A673 (cell line): ENCODE data around the gene RASGRP1. TPM values are rescaled to one million over a fixed set of nuclear protein-coding genes. Genes with fewer than 3 reads are reported as not detected.

Experiments used
- BruUV-seq: library from RNA; stranded (reverse); fragments of 400-500 nt; replicated peaks from 2 replicates; lab custom pipeline; 2021; lab: Mats Ljungman, UMichigan
- CTCF ChIA-PET: fragments of 300-600 bp; sonication (Branson Sonifier 250); formaldehyde crosslinking; loops from one replicate; lab custom pipeline; 2022; ENCODE audit warnings: antibody characterized with exemption; lab: Charles Lee
- POLR2A ChIA-PET: fragments of 300-600 bp; sonication (Branson Sonifier 250); formaldehyde crosslinking; loops from one replicate; lab custom pipeline; 2022; ENCODE audit warnings: antibody characterized with exemption; ENCODE audit not compliant: low non-redundant PET; lab: Charles Lee
- DNase-seq: peaks from one replicate; pipeline ENCODE4 v3.0.0-alpha.2; 2015; ENCODE audit warnings: low spot score
- H3K27ac ChIP-seq: fragments of 200-600 bp; sonication (generic); 2 replicates; pipeline ENCODE4 v1.5.1; 2016; ENCODE audit warnings: mixed run types, low read depth, mild to moderate bottlenecking, mixed read lengths, antibody characterized with exemption, low read length; ENCODE audit not compliant: poor library complexity, severe bottlenecking
- H3K27me3 ChIP-seq: fragments of 200-600 bp; sonication (generic); replicated peaks from 2 replicates; pipeline ENCODE4 v1.6.1; 2017; ENCODE audit warnings: mixed run types, low read depth, mild to moderate bottlenecking, mixed read lengths, antibody characterized with exemption, low read length; ENCODE audit not compliant: insufficient read depth, poor library complexity
- H3K36me3 ChIP-seq: fragments of 200-600 bp; sonication (generic); 2 replicates; pipeline ENCODE4 v1.6.1; 2016; ENCODE audit warnings: mixed run types, mild to moderate bottlenecking, mixed read lengths, antibody characterized with exemption, low read length; ENCODE audit not compliant: insufficient read depth, poor library complexity, severe bottlenecking
- H3K4me1 ChIP-seq: fragments of 200-600 bp; sonication (generic); 2 replicates; pipeline ENCODE4 v1.6.1; 2017; ENCODE audit warnings: mixed run types, mild to moderate bottlenecking, mixed read lengths, antibody characterized with exemption, low read length; ENCODE audit not compliant: insufficient read depth, poor library complexity, severe bottlenecking
- H3K4me3 ChIP-seq: fragments of 200-600 bp; sonication (generic); 2 replicates; pipeline ENCODE4 v1.5.1; 2016; ENCODE audit warnings: low read depth, mixed run types, mild to moderate bottlenecking, mixed read lengths, low read length; ENCODE audit not compliant: poor library complexity, severe bottlenecking
- H3K9me3 ChIP-seq: fragments of 200-600 bp; sonication (generic); 2 replicates; pipeline ENCODE4 v1.6.1; 2016; ENCODE audit warnings: mixed run types, low read depth, mild to moderate bottlenecking, mixed read lengths, antibody characterized with exemption, low read length; ENCODE audit not compliant: poor library complexity, severe bottlenecking
- CTCF ChIP-seq: fragments of 300-800, 200-600 bp; sonication (generic); conservative IDR thresholded peaks from 2 replicates; pipeline ENCODE4 v1.5.1; 2017; ENCODE audit warnings: low read depth, mild to moderate bottlenecking, antibody characterized with exemption, low read length, moderate library complexity, mixed read lengths
- EZH2 ChIP-seq: fragments of 200-600 bp; sonication (generic); IDR thresholded peaks from 2 replicates; pipeline ENCODE4 v1.6.1; 2017; ENCODE audit warnings: borderline replicate concordance, low read depth, mild to moderate bottlenecking, mixed read lengths, antibody characterized with exemption, low read length; ENCODE audit not compliant: poor library complexity, severe bottlenecking
- intact Hi-C: fragments of 100-400 bp; cut with micrococcal nuclease; formaldehyde crosslinking; loops from one replicate; pipeline ENCODE4 v1.10.0; 2022; ENCODE audit not compliant: unreplicated experiment
- total RNA-seq: library from RNA; stranded (reverse); gene quantifications from 2 replicates; pipeline ENCODE4 v1.2.3, GENCODE V29; 2021

Gene RASGRP1
- total RNA-seq, 1 experiment from 2014 or later, result not detected

GRCh38 chr15:38600236-38600635 is 35.6 kb upstream of the RASGRP1 start:
- TF ChIP-seq CTCF (no peak), EZH2 (no peak)
- no peaks in the 10 kb centered on the region for H3K4me1 ChIP-seq
- BruUV-seq, result no TSS peak
- H3K27me3 ChIP-seq, result peaks cover 11% of the 10 kb centered on the region
- CTCF ChIA-PET, result no interaction called here
- H3K9me3 ChIP-seq, result no peaks in the 10 kb centered on the region
- no peak overlapping the region for H3K4me3 ChIP-seq
- POLR2A ChIA-PET, result no interaction called here
- DNase-seq, result no peak
- H3K36me3 ChIP-seq, result no peaks in the 10 kb centered on the region
- intact Hi-C loops, result no loop called here
- no peak overlapping the region for H3K27ac ChIP-seq

DNA sequence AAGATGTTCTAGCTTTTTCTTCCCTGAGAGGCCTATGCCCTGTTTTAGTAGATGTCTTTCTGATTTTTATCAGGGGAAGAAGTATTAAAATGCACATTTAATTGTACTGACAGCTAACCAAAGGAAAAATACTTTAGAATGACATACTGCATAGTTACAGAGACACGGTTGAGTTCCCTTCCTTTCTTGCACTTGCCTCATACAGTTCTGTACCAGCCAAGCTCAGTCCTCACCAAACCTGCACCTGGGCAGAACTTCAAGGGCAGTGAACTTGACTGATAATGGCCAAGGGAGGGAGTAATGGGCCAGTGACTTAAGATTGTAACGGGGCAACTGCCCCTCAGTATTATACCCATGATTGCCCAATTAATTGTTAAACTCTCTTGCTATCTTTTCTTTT is 34.1 kb upstream of the RASGRP1 start:
- TF ChIP-seq CTCF (no peak), EZH2 (no peak)

GRCh38 chr15:38597219-38597800 is 32.7 kb upstream of the RASGRP1 start:
- Histone ChIP-seq H3K36me3 (no peaks in the 10 kb centered on the region), H3K27me3 (peaks cover 20% of the 10 kb centered on the region), H3K9me3 (no peaks in the 10 kb centered on the region), H3K4me1 (no peaks in the 10 kb centered on the region), H3K4me3 (no peak overlapping the region), H3K27ac (no peak overlapping the region)
- ChIA-PET POLR2A (no interaction called here), CTCF (no interaction called here)
- BruUV-seq, result no TSS peak
- TF ChIP-seq EZH2 (no peak), CTCF (no peak)
- intact Hi-C loops, result no loop called here
- no peak for DNase-seq

More for the DNA sequence above, 34.1 kb upstream of the RASGRP1 start:
- no peaks in the 10 kb centered on the region for H3K9me3 ChIP-seq
- ChIA-PET POLR2A (no interaction called here), CTCF (interaction anchor here (0.6 kb wide), 1 partner anchor 190 kb away, joined by 3 read pairs; no protein-coding TSS in a partner anchor)
- H3K27ac ChIP-seq, result no peak overlapping the region
- no TSS peak for BruUV-seq
- no peak overlapping the region for H3K4me3 ChIP-seq
- intact Hi-C loops, result no loop called here
- peaks cover 21% of the 10 kb centered on the region for H3K27me3 ChIP-seq
- H3K36me3 ChIP-seq, result no peaks in the 10 kb centered on the region
- H3K4me1 ChIP-seq, result no peaks in the 10 kb centered on the region
- DNase-seq, result no peak
